GM12878 (cell line): Measurements from ENCODE around the gene RCE1. TPM values are rescaled to one million over a fixed set of nuclear protein-coding genes. Genes with fewer than 3 reads are reported as not detected.

ENCODE experiments used
- ATAC-seq: fragments of 200-7000 bp; cut with Tn5 transposase; 3 replicates; pipeline ENCODE4 v1.9.1; 2020; ENCODE audit warnings: mild to moderate bottlenecking, moderate library complexity
- BruUV-seq: library from RNA; stranded (reverse); fragments of 400-500 nt; replicated peaks from 2 replicates; lab custom pipeline; 2021; lab: Mats Ljungman, UMichigan
- CTCF ChIA-PET: fragments of 300-600 bp; sonication (Branson Sonifier 250); formaldehyde crosslinking; extraction: SDS; loops from one replicate; lab custom pipeline; 2021; ENCODE audit warnings: inconsistent platforms; lab: Yijun Ruan, JAX
- POLR2A ChIA-PET: fragments of 350-600 bp; formaldehyde crosslinking; extraction: SDS; loops from one replicate; lab custom pipeline; 2021; ENCODE audit warnings: inconsistent platforms; lab: Charles Lee
- RAD21 ChIA-PET: fragments of 300-600 bp; sonication (Branson Sonifier 250); formaldehyde crosslinking; loops from one replicate; lab custom pipeline; 2023; ENCODE audit warnings: antibody characterized with exemption; ENCODE audit not compliant: unreplicated experiment; lab: Charles Lee
- SMC1A ChIA-PET: fragments of 300-600 bp; sonication (Branson Sonifier 250); formaldehyde crosslinking; loops from one replicate; lab custom pipeline; 2023; ENCODE audit not compliant: unreplicated experiment, uncharacterized antibody; lab: Charles Lee
- DNase-seq: peaks from one replicate; pipeline ENCODE4 v3.0.0-alpha.2; 2011; ENCODE audit warnings: low read depth, low spot score
- FAIRE-seq: peaks from 3 replicates; lab custom pipeline; 2011; peaks lifted over from hg19 to GRCh38; lab: Jason Lieb, UNC
- H2AFZ ChIP-seq: 2 replicates; pipeline ENCODE4 v1.6.0; 2011; ENCODE audit warnings: low read depth, low read length, control low read depth; ENCODE audit not compliant: control insufficient read depth
- H3K27ac ChIP-seq: 2 replicates; pipeline ENCODE4 v1.5.1; 2011; ENCODE audit warnings: control low read depth; ENCODE audit not compliant: control insufficient read depth, insufficient read depth
- H3K27me3 ChIP-seq, 2 experiments: replicated peaks in 1 of 2; 2 replicates each; pipeline versions ENCODE4 v1.6.0 to v1.6.1; 2011; ENCODE audit warnings: low read length in 1 of 2; ENCODE audit not compliant: control insufficient read depth in 2 of 2, insufficient read depth in 2 of 2
- H3K36me3 ChIP-seq, 2 experiments: 2 replicates each; pipeline ENCODE4 v1.5.1; 2011; ENCODE audit warnings: low read length in 1 of 2; ENCODE audit not compliant: control insufficient read depth in 2 of 2, insufficient read depth in 2 of 2
- H3K4me1 ChIP-seq: 2 replicates; pipeline ENCODE4 v1.6.1; 2011; ENCODE audit warnings: mild to moderate bottlenecking, low read length, moderate library complexity, mixed read lengths; ENCODE audit not compliant: control insufficient read depth, insufficient read depth
- H3K4me2 ChIP-seq: 2 replicates; pipeline ENCODE4 v1.6.0; 2011; ENCODE audit warnings: control low read depth; ENCODE audit not compliant: control insufficient read depth, insufficient read depth
- H3K4me3 ChIP-seq: fragments of 200-600 bp; sonication (generic); 2 replicates; pipeline ENCODE4 v1.5.1; 2016
- H3K79me2 ChIP-seq: 2 replicates; pipeline ENCODE4 v1.6.0; 2011; ENCODE audit warnings: low read length; ENCODE audit not compliant: control insufficient read depth, insufficient read depth
- H3K9ac ChIP-seq: 2 replicates; pipeline ENCODE4 v1.8.0; 2011; ENCODE audit warnings: low read length, control low read depth, mixed read lengths; ENCODE audit not compliant: control insufficient read depth, insufficient read depth
- H3K9me3 ChIP-seq: replicated peaks from 3 replicates; pipeline ENCODE4 v1.5.1; 2011; ENCODE audit warnings: mild to moderate bottlenecking, low read length; ENCODE audit not compliant: control insufficient read depth, insufficient read depth
- H4K20me1 ChIP-seq: 2 replicates; pipeline ENCODE4 v1.6.0; 2011; ENCODE audit not compliant: control insufficient read depth, insufficient read depth
- ATF2 ChIP-seq: IDR thresholded peaks from 2 replicates; pipeline ENCODE4 v1.6.1; 2012; ENCODE audit warnings: low read length, inconsistent platforms
- CHD4 ChIP-seq: fragments of 200-600 bp; sonication (generic); IDR thresholded peaks from 2 replicates; pipeline ENCODE4 v1.6.1; 2016; ENCODE audit warnings: mild to moderate bottlenecking
- CREM ChIP-seq: IDR thresholded peaks from 2 replicates; pipeline ENCODE4 v1.6.1; 2014; ENCODE audit warnings: antibody characterized with exemption, low read depth
- FOXM1 ChIP-seq: IDR thresholded peaks from 2 replicates; pipeline ENCODE4 v1.6.1; 2012; ENCODE audit warnings: low read depth, mild to moderate bottlenecking, inconsistent platforms, low read length, moderate library complexity
- IRF4 ChIP-seq: IDR thresholded peaks from 2 replicates; pipeline ENCODE4 v1.6.1; 2011; ENCODE audit warnings: low read depth, low read length
- NBN ChIP-seq: fragments of 450-650 bp; IDR thresholded peaks from 2 replicates; pipeline ENCODE4 v1.6.1; 2016
- NFIC ChIP-seq: IDR thresholded peaks from 2 replicates; pipeline ENCODE4 v1.6.1; 2012; ENCODE audit warnings: low read depth, mild to moderate bottlenecking, inconsistent platforms, low read length, moderate library complexity
- POU2F2 ChIP-seq: IDR thresholded peaks from 3 replicates; pipeline ENCODE4 v1.6.1; 2011; ENCODE audit warnings: low read depth, mild to moderate bottlenecking, low read length, borderline replicate concordance
- RBBP5 ChIP-seq: fragments of 200-600 bp; sonication (generic); conservative IDR thresholded peaks from 2 replicates; pipeline ENCODE4 v1.6.1; 2016
- RELA ChIP-seq: fragments of 450-650 bp; IDR thresholded peaks from 2 replicates; pipeline ENCODE4 v1.8.0; 2014; ENCODE audit warnings: borderline replicate concordance; ENCODE audit not compliant: partially characterized antibody
- USF1 ChIP-seq: IDR thresholded peaks from 2 replicates; pipeline ENCODE4 v1.6.1; 2011; ENCODE audit warnings: borderline replicate concordance, low read depth, mild to moderate bottlenecking, moderate library complexity, mixed read lengths, low read length; ENCODE audit not compliant: insufficient read depth; ENCODE audit errors: extremely low read length
- YBX1 ChIP-seq: fragments of 450-650 bp; IDR thresholded peaks from 2 replicates; pipeline ENCODE4 v1.6.1; 2016; ENCODE audit warnings: antibody characterized with exemption
- ZBTB33 ChIP-seq: fragments of 450-650 bp; IDR thresholded peaks from 2 replicates; pipeline ENCODE4 v1.6.1; 2017; ENCODE audit warnings: mild to moderate bottlenecking
- ZNF207 ChIP-seq: fragments of 450-650 bp; IDR thresholded peaks from 2 replicates; pipeline ENCODE4 v1.6.1; 2014; ENCODE audit warnings: antibody characterized with exemption, mild to moderate bottlenecking, borderline replicate concordance
- ZNF217 ChIP-seq: fragments of 450-650 bp; IDR thresholded peaks from 2 replicates; pipeline ENCODE4 v1.6.1; 2017; ENCODE audit warnings: antibody characterized with exemption, mild to moderate bottlenecking
- WGBS: methylation state at CpG from one replicate; pipeline ENCODE4 v1.1.6; 2016; ENCODE audit warnings: low lambda C conversion rate; ENCODE audit not compliant: insufficient replicate concordance, insufficient coverage; ENCODE audit errors: missing lambda C conversion rate; 5-methylcytosine and 5-hydroxymethylcytosine counted together
- in situ Hi-C: fragments of 300-500 bp; cut with MboI; formaldehyde crosslinking; loops from 9 replicates; pipeline ENCODE4 v1.14.3; 2018; ENCODE audit warnings: mixed read lengths
- intact Hi-C: fragments of 100-400 bp; cut with micrococcal nuclease; formaldehyde crosslinking; loops from one replicate; pipeline ENCODE4 v1.14.2; 2022; ENCODE audit not compliant: unreplicated experiment
- polyA plus RNA-seq, 11 experiments: library from polyadenylated mRNA; depleted of rRNA in 4 of 11; unstranded in 6 of 11; stranded (reverse) in 5 of 11; fragments of >200 nt; fragmentation: Nextera tagmentation in 4 of 11; fragmentation: Illumina TruSeq in 1 of 11; extraction: Ambion mirVana in 4 of 11; extraction: Trizol in 1 of 11; gene quantifications; 1 replicate in 1 of 11; 2 replicates in 10 of 11; pipeline versions ENCODE4 v1.2.1 to v1.2.3, GENCODE V29; 2011 to 2016; ENCODE audit warnings: inconsistent platforms in 2 of 11, missing spikeins in 2 of 11, low read depth in 1 of 11
- total RNA-seq, 4 experiments: library from RNA; depleted of rRNA in 3 of 4; stranded (reverse); fragments of >200 nt in 3 of 4; fragmentation: Illumina TruSeq in 1 of 4; extraction: Trizol in 1 of 4; gene quantifications; 2 replicates each; pipeline versions ENCODE4 v1.2.1 to v1.2.3, GENCODE V29; 2013 to 2021
- TF ChIP-seq, protein P1 (sequence below): fragments of 450-650 bp; IDR thresholded peaks from 2 replicates; pipeline ENCODE4 v1.6.1; 2017; ENCODE audit warnings: borderline replicate concordance
- TF ChIP-seq, protein P2 (sequence below): IDR thresholded peaks from 2 replicates; pipeline ENCODE4 v1.6.1; 2011; ENCODE audit warnings: mild to moderate bottlenecking, low read depth, low read length, moderate library complexity; ENCODE audit not compliant: insufficient replicate concordance

RCE1 gene
- total and polyA plus RNA-seq, 10 of the 15 experiments (the other 5 are each of a cell fraction or from before 2014, with no cell fraction given) = 0.79 to 32.9 (median 16.4) TPM

GRCh38 chr11:66891851-66892660 is 48.8 kb downstream of the RCE1 start:
- intact Hi-C loops (no loop called here), in situ Hi-C loops (no loop called here)
- Histone ChIP-seq H3K4me1 (peaks cover 15% of the 10 kb centered on the region), H4K20me1 (no peaks in the 10 kb centered on the region; the same call in 1 of the 2 replicates), H3K27ac (no peak overlapping the region), H3K79me2 (no peaks in the 10 kb centered on the region), H3K9me3 (no peaks in the 10 kb centered on the region; the same call in 1 of the 3 replicates), H3K4me3 (no peak overlapping the region), H3K4me2 (0 out of 2 replicates have a peak overlapping the region, but pooled peaks have one; percentile 17), H3K36me3 (no peaks in the 10 kb centered on the region), H2AFZ (no peak overlapping the region), H3K27me3 (peaks cover 0 to 2% of the 10 kb centered on the region in 2 experiments; a peak in 2 of 4 replicates), H3K9ac (no peak overlapping the region)
- POLR2A ChIA-PET = no interaction called here
- WGBS = 37% methylated on average over 14 of the region's 14 CpGs
- ATAC-seq = peak; percentile 100
- DNase-seq = peak; percentile 88
- RAD21 ChIA-PET = interaction anchor here (1.2 kb wide), 1 partner anchor 197 kb away, joined by 3 read pairs; no protein-coding TSS in a partner anchor
- no TSS peak for BruUV-seq
- SMC1A ChIA-PET = no interaction called here
- CTCF ChIA-PET = interaction anchor here (1.2 kb wide), 1 partner anchor 8 kb away, joined by 3 read pairs; no protein-coding TSS in a partner anchor
- FAIRE-seq = peak; percentile 99
- TF ChIP-seq YBX1 (no peak), NBN (peak; percentile 29; the same call in 1 of the 2 replicates), NFIC (peak; percentile 84; the same call in 1 of the 2 replicates), ATF2 (peak; percentile 87), IRF4 (peak; percentile 100), USF1 (no peak), RELA (no peak), CREM (peak; percentile 85; the same call in 1 of the 2 replicates), POU2F2 (peak; percentile 59; the same call in 1 of the 3 replicates), CHD4 (no peak), ZNF217 (no peak), RBBP5 (no peak), FOXM1 (peak; percentile 86), ZBTB33 (peak; percentile 7; the same call in 1 of the 2 replicates), ZNF207 (no peak)
- TF ChIP-seq, protein P1, sequence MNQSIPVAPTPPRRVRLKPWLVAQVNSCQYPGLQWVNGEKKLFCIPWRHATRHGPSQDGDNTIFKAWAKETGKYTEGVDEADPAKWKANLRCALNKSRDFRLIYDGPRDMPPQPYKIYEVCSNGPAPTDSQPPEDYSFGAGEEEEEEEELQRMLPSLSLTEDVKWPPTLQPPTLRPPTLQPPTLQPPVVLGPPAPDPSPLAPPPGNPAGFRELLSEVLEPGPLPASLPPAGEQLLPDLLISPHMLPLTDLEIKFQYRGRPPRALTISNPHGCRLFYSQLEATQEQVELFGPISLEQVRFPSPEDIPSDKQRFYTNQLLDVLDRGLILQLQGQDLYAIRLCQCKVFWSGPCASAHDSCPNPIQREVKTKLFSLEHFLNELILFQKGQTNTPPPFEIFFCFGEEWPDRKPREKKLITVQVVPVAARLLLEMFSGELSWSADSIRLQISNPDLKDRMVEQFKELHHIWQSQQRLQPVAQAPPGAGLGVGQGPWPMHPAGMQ = no peak
- TF ChIP-seq, protein P2, sequence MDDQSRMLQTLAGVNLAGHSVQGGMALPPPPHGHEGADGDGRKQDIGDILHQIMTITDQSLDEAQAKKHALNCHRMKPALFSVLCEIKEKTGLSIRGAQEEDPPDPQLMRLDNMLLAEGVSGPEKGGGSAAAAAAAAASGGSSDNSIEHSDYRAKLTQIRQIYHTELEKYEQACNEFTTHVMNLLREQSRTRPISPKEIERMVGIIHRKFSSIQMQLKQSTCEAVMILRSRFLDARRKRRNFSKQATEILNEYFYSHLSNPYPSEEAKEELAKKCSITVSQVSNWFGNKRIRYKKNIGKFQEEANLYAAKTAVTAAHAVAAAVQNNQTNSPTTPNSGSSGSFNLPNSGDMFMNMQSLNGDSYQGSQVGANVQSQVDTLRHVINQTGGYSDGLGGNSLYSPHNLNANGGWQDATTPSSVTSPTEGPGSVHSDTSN = peak; percentile 75
